Progenitor cell of endocrine pancreas (in vitro differentiated cells): Measurements from ENCODE around the gene CNIH2. TPM values are rescaled to one million over a fixed set of nuclear protein-coding genes. Genes with fewer than 3 reads are reported as not detected.

Experiments
- DNase-seq: peaks from one replicate; pipeline ENCODE4 v3.0.0; 2021; ENCODE audit warnings: low spot score; ENCODE audit not compliant: unreplicated experiment
- H3K27ac Mint-ChIP-seq: 2 replicates; pipeline ENCODE4 v1.8.0; 2021; ENCODE audit warnings: mild to moderate bottlenecking, moderate library complexity, mixed read lengths
- H3K27me3 Mint-ChIP-seq: 2 replicates; pipeline ENCODE4 v1.8.0; 2021; ENCODE audit warnings: mixed read lengths
- H3K36me3 Mint-ChIP-seq: 2 replicates; pipeline ENCODE4 v1.8.0; 2022; ENCODE audit warnings: mixed read lengths; ENCODE audit not compliant: insufficient read depth
- H3K4me1 Mint-ChIP-seq: 2 replicates; pipeline ENCODE4 v1.8.0; 2021; ENCODE audit warnings: low read depth, mixed read lengths
- H3K4me3 Mint-ChIP-seq: 2 replicates; pipeline ENCODE4 v1.8.0; 2021; ENCODE audit warnings: low read depth, mild to moderate bottlenecking, moderate library complexity, mixed read lengths
- H3K9me3 Mint-ChIP-seq: 2 replicates; pipeline ENCODE4 v1.8.0; 2021; ENCODE audit warnings: low read depth, mixed read lengths
- CTCF ChIP-seq: fragments of 200-600 bp; sonication (generic); IDR thresholded peaks from one replicate; pipeline ENCODE4 v1.5.0; 2021; ENCODE audit warnings: antibody characterized with exemption, mild to moderate bottlenecking; ENCODE audit not compliant: unreplicated experiment
- long read RNA-seq: library from polyadenylated mRNA; unstranded; transcript quantifications from one replicate; pipeline ENCODE4 v2.0.0, GENCODE V29; 2020
- total RNA-seq: library from RNA; stranded (reverse); gene quantifications from 2 replicates; pipeline ENCODE4 v1.2.1, GENCODE V29; 2021

CNIH2 gene
- 21.3 and 21.7 TPM in 2 replicates for total RNA-seq
- long read RNA-seq = 0 reads

- DNase-seq = no peak
- peaks cover 10% of the 10 kb centered on the region for H3K36me3 Mint-ChIP-seq
- H3K4me3 Mint-ChIP-seq = peak within 1 kb of the TSS; percentile 50
- H3K27me3 Mint-ChIP-seq = peaks cover 7% of the 10 kb centered on the region
- H3K27ac Mint-ChIP-seq = no peak within 1 kb of the TSS
- H3K4me1 Mint-ChIP-seq = peaks cover 13% of the 10 kb centered on the region
- no peaks in the 10 kb centered on the region for H3K9me3 Mint-ChIP-seq
- no peak for TF ChIP-seq CTCF
Observed at GRCh38 chr11:66277471-66278362, at the start of gene CNIH2. Gene CNIH2 (plus strand): TSS chr11:66278175. CDS start chr11:66278457, 282 bp downstream.

GRCh38 chr11:66228521-66228920 is 49.5 kb upstream of the CNIH2 start:
- no peak for TF ChIP-seq CTCF
- Mint-ChIP-seq H3K36me3 (peaks cover 10% of the 10 kb centered on the region), H3K27ac (peak overlapping the region; percentile 43), H3K9me3 (no peaks in the 10 kb centered on the region), H3K27me3 (no peaks in the 10 kb centered on the region), H3K4me3 (no peak overlapping the region), H3K4me1 (peaks cover 3% of the 10 kb centered on the region)
- DNase-seq = no peak

GRCh38 chr11:66230156-66230555 is 47.8 kb upstream of the CNIH2 start:
- no peak for TF ChIP-seq CTCF
- Mint-ChIP-seq H3K4me3 (no peak overlapping the region), H3K4me1 (peaks cover 3% of the 10 kb centered on the region), H3K27ac (no peak overlapping the region), H3K27me3 (no peaks in the 10 kb centered on the region), H3K36me3 (peaks cover 13% of the 10 kb centered on the region), H3K9me3 (no peaks in the 10 kb centered on the region)
- no peak for DNase-seq

- H3K27me3 Mint-ChIP-seq = no peaks in the 10 kb centered on the region
- no peak for TF ChIP-seq CTCF
- H3K27ac Mint-ChIP-seq = no peak overlapping the region
- no peak overlapping the region for H3K4me3 Mint-ChIP-seq
- peaks cover 19% of the 10 kb centered on the region for H3K36me3 Mint-ChIP-seq
- no peaks in the 10 kb centered on the region for H3K9me3 Mint-ChIP-seq
- DNase-seq = no peak
- H3K4me1 Mint-ChIP-seq = peaks cover 3% of the 10 kb centered on the region
Observed at GRCh38 chr11:66230978-66231377, 47.0 kb upstream of the CNIH2 start.

- Mint-ChIP-seq H3K4me1 (peaks cover 3% of the 10 kb centered on the region), H3K9me3 (no peaks in the 10 kb centered on the region), H3K27ac (peak overlapping the region; percentile 30), H3K27me3 (no peaks in the 10 kb centered on the region), H3K36me3 (peaks cover 19% of the 10 kb centered on the region), H3K4me3 (no peak overlapping the region)
- DNase-seq = no peak
- TF ChIP-seq CTCF = no peak
Observed at GRCh38 chr11:66231561-66231960, 46.4 kb upstream of the CNIH2 start.
